H9 (cell line): ENCODE measurements around the gene TTF2. TPM values are rescaled to one million over a fixed set of nuclear protein-coding genes. Genes with fewer than 3 reads are reported as not detected.

Experiments
- DNase-seq: peaks from one replicate; pipeline ENCODE4 v3.0.0-alpha.2; 2017
- H2AFZ ChIP-seq: one replicate; pipeline ENCODE4 v1.6.1; 2013; ENCODE audit warnings: mild to moderate bottlenecking, low read length, control low read depth, moderate library complexity
- H2AK5ac ChIP-seq: 2 replicates; pipeline ENCODE4 v1.6.1; 2013; ENCODE audit warnings: low read length, control low read depth, mixed read lengths; ENCODE audit not compliant: insufficient read length
- H2BK120ac ChIP-seq: one replicate; pipeline ENCODE4 v1.6.1; 2013; ENCODE audit warnings: low read depth, mild to moderate bottlenecking, low read length, control low read depth, inconsistent platforms; ENCODE audit not compliant: poor library complexity, severe bottlenecking
- H2BK12ac ChIP-seq: 2 replicates; pipeline ENCODE4 v1.6.1; 2013; ENCODE audit warnings: low read length, control low read depth, mixed read lengths, low read depth; ENCODE audit not compliant: insufficient read length
- H2BK15ac ChIP-seq: 2 replicates; pipeline ENCODE4 v1.6.1; 2013; ENCODE audit warnings: low read depth, low read length, control low read depth
- H2BK20ac ChIP-seq: one replicate; pipeline ENCODE4 v1.6.1; 2013; ENCODE audit warnings: low read depth, mild to moderate bottlenecking, low read length, control low read depth, inconsistent platforms; ENCODE audit not compliant: poor library complexity, severe bottlenecking
- H2BK5ac ChIP-seq: 2 replicates; pipeline ENCODE4 v1.6.1; 2013; ENCODE audit warnings: low read length, control low read depth, mixed read lengths; ENCODE audit not compliant: insufficient read length
- H3K14ac ChIP-seq: 2 replicates; pipeline ENCODE4 v1.6.1; 2013; ENCODE audit warnings: low read length, control low read depth; ENCODE audit not compliant: insufficient read depth
- H3K18ac ChIP-seq: 2 replicates; pipeline ENCODE4 v1.6.1; 2013; ENCODE audit warnings: low read depth, mild to moderate bottlenecking, mixed read lengths, low read length, control low read depth; ENCODE audit not compliant: insufficient read length
- H3K23ac ChIP-seq: 2 replicates; pipeline ENCODE4 v1.6.1; 2013; ENCODE audit warnings: low read length, control low read depth, mixed read lengths, low read depth; ENCODE audit not compliant: insufficient read length
- H3K23me2 ChIP-seq: 2 replicates; pipeline ENCODE4 v1.6.1; 2013; ENCODE audit warnings: low read depth, mild to moderate bottlenecking, mixed read lengths, low read length, control low read depth; ENCODE audit not compliant: insufficient read length, poor library complexity, severe bottlenecking
- H3K27ac ChIP-seq: 2 replicates; pipeline ENCODE4 v1.5.1; 2013; ENCODE audit warnings: low read length, control low read depth, mixed read lengths, low read depth; ENCODE audit not compliant: insufficient read length
- H3K27me3 ChIP-seq: 2 replicates; pipeline ENCODE4 v1.6.1; 2013; ENCODE audit warnings: low read length, control low read depth, inconsistent platforms; ENCODE audit not compliant: insufficient read depth
- H3K4ac ChIP-seq: 2 replicates; pipeline ENCODE4 v1.6.1; 2013; ENCODE audit warnings: low read depth, mild to moderate bottlenecking, control low read depth, inconsistent platforms, low read length, moderate library complexity
- H3K4me1 ChIP-seq: 2 replicates; pipeline ENCODE4 v1.6.1; 2013; ENCODE audit warnings: low read length, control low read depth, inconsistent platforms; ENCODE audit not compliant: insufficient read depth
- H3K4me2 ChIP-seq: 2 replicates; pipeline ENCODE4 v1.6.1; 2013; ENCODE audit warnings: low read length, control low read depth, mixed read lengths; ENCODE audit not compliant: insufficient read length, insufficient read depth
- H3K56ac ChIP-seq: 2 replicates; pipeline ENCODE4 v1.6.1; 2013; ENCODE audit warnings: low read depth, mild to moderate bottlenecking, mixed read lengths, low read length, control low read depth; ENCODE audit not compliant: insufficient read length
- H3K79me1 ChIP-seq: 2 replicates; pipeline ENCODE4 v1.6.1; 2013; ENCODE audit warnings: low read depth, mild to moderate bottlenecking, moderate library complexity, low read length, control low read depth, inconsistent platforms; ENCODE audit not compliant: insufficient read depth, poor library complexity, severe bottlenecking
- H3K79me2 ChIP-seq: 2 replicates; pipeline ENCODE4 v1.6.1; 2013; ENCODE audit warnings: low read length, control low read depth, inconsistent platforms; ENCODE audit not compliant: insufficient read depth
- H3K9ac ChIP-seq: 2 replicates; pipeline ENCODE4 v1.6.1; 2013; ENCODE audit warnings: low read length, control low read depth, mixed read lengths; ENCODE audit not compliant: insufficient read length; ENCODE audit errors: extremely low read depth
- H3K9me3 ChIP-seq: one replicate; pipeline ENCODE4 v1.6.1; 2013; ENCODE audit warnings: low read depth, low read length, inconsistent platforms; ENCODE audit not compliant: control insufficient read depth
- H3T11ph ChIP-seq: one replicate; pipeline ENCODE4 v1.6.1; 2013; ENCODE audit warnings: mild to moderate bottlenecking, low read length, control low read depth, inconsistent platforms
- H4K20me1 ChIP-seq: one replicate; pipeline ENCODE4 v1.6.1; 2013; ENCODE audit not compliant: control insufficient read depth, insufficient read length, insufficient read depth
- H4K5ac ChIP-seq: 2 replicates; pipeline ENCODE4 v1.6.1; 2013; ENCODE audit warnings: low read depth, mild to moderate bottlenecking, mixed read lengths, low read length, control low read depth; ENCODE audit not compliant: insufficient read length
- H4K8ac ChIP-seq: replicated peaks from 2 replicates; pipeline ENCODE4 v1.6.1; 2013; ENCODE audit warnings: low read length, control low read depth, mixed read lengths, low read depth; ENCODE audit not compliant: insufficient read length
- H4K91ac ChIP-seq: 2 replicates; pipeline ENCODE4 v1.6.1; 2013; ENCODE audit warnings: low read depth, mild to moderate bottlenecking, moderate library complexity, mixed read lengths, low read length, control low read depth; ENCODE audit not compliant: insufficient read length
- H3K27ac Mint-ChIP-seq, 3 experiments: 2 replicates in 2 of 3; 3 replicates in 1 of 3; pipeline ENCODE4 v1.8.0; 2020 to 2021; ENCODE audit warnings: mixed read lengths in 3 of 3, mild to moderate bottlenecking in 1 of 3, moderate library complexity in 1 of 3
- H3K27me3 Mint-ChIP-seq: 2 replicates; pipeline ENCODE4 v1.8.0; 2021; ENCODE audit warnings: low read depth, mild to moderate bottlenecking, moderate library complexity, mixed read lengths
- H3K36me3 Mint-ChIP-seq, 3 experiments: 2 replicates in 2 of 3; 3 replicates in 1 of 3; pipeline ENCODE4 v1.8.0; 2020 to 2021; ENCODE audit warnings: low read depth in 3 of 3, mixed read lengths in 3 of 3; ENCODE audit not compliant: insufficient read depth in 1 of 3
- H3K4me1 Mint-ChIP-seq, 2 experiments: 2 replicates each; pipeline ENCODE4 v1.8.0; 2020; ENCODE audit warnings: mixed read lengths in 2 of 2
- H3K4me3 Mint-ChIP-seq, 2 experiments: 2 replicates in 1 of 2; 3 replicates in 1 of 2; pipeline ENCODE4 v1.8.0; 2020 to 2021; ENCODE audit warnings: mild to moderate bottlenecking in 2 of 2, mixed read lengths in 2 of 2, moderate library complexity in 1 of 2
- H3K9me3 Mint-ChIP-seq, 2 experiments: 2 replicates in 1 of 2; 3 replicates in 1 of 2; pipeline ENCODE4 v1.8.0; 2020; ENCODE audit warnings: mild to moderate bottlenecking in 2 of 2, mixed read lengths in 2 of 2, moderate library complexity in 1 of 2
- WGBS: extraction: QIAGEN DNeasy Blood & Tissue Kit; methylation state at CpG from one replicate; pipeline ENCODE4 v1.1.7; 2013; ENCODE audit warnings: missing lambda C conversion rate, low lambda C conversion rate, mixed read lengths; ENCODE audit not compliant: insufficient read length; ENCODE audit errors: extremely low coverage; 5-methylcytosine and 5-hydroxymethylcytosine counted together
- total RNA-seq: library from RNA; stranded (reverse); gene quantifications from 2 replicates; pipeline ENCODE4 v1.2.1, GENCODE V29; 2021
- TF ChIP-seq, protein P1 (sequence below): fragments of 200-600 bp; sonication (generic); conservative IDR thresholded peaks from 3 replicates; pipeline ENCODE4 v1.8.0; 2021; ENCODE audit warnings: antibody characterized with exemption, mild to moderate bottlenecking

Gene TTF2
- total RNA-seq, 1 experiment from 2014 or later: 86.4 TPM

DNA sequence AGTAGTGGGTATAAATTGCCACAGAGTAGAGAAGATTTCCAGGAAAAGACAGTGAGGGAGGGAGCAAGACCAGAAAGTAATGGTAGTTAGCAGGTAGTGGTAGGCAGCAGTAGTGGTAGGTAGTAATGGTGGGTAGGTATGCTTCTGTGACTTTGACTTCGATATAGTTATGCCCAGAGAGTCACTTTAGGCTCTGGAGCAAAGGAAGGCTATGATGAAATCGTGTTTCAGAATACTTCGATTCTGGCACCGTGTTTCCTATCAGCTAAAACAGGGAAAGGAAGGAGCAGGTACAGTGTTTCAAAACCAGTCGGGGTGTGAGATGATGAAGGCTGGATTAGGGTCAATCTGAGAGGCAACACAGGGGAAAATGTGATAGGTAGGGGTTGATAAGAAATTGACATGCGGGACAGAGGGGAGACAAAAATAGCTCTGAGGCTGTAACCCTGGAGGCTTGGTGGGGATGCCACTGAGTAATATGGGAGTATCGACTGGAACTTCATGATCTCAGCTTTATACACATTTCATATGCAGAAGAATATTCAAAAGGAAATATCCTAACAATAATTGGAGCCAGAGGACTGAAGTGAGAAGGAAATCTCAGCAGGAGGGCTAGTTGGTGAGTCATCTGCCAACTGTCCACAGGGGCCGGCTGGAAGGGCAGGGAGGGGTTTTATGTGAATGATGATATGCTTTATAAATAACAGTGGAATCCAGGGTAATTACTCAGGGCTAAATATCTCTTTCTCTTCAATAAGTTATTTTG, 86.6 kb downstream of the TTF2 start:
- no peak overlapping the region for H3K9ac ChIP-seq
- no peak overlapping the region for H2AFZ ChIP-seq
- H3K27me3 ChIP-seq: no peaks in the 10 kb centered on the region
- H3K79me1 ChIP-seq: no peaks in the 10 kb centered on the region
- H4K5ac ChIP-seq: no peak overlapping the region
- H4K20me1 ChIP-seq: no peaks in the 10 kb centered on the region
- H3K4me2 ChIP-seq: no peak overlapping the region
- no peak overlapping the region for H3T11ph ChIP-seq
- H3K56ac ChIP-seq: no peak overlapping the region
- no peak overlapping the region for H3K18ac ChIP-seq
- no peaks in the 10 kb centered on the region for H3K79me2 ChIP-seq
- peaks cover 5 to 12% (median 9%) of the 10 kb centered on the region in 3 experiments; a peak in 6 of 7 replicates for H3K36me3 Mint-ChIP-seq
- H3K4me3 Mint-ChIP-seq: no peak overlapping the region
- no peak overlapping the region for H2BK120ac ChIP-seq
- no peak overlapping the region for H3K4ac ChIP-seq
- H3K14ac ChIP-seq: no peak overlapping the region
- no peak overlapping the region for H2BK5ac ChIP-seq
- H3K23ac ChIP-seq: no peak overlapping the region
- H3K4me1 ChIP-seq: peaks cover 3% of the 10 kb centered on the region; the same call in 1 of the 2 replicates
- H3K27ac ChIP-seq: no peak overlapping the region
- no peak overlapping the region for H2BK15ac ChIP-seq
- peaks cover 6 to 7% of the 10 kb centered on the region in 2 experiments; a peak in 4 of 5 replicates for H3K9me3 Mint-ChIP-seq
- H3K23me2 ChIP-seq: no peaks in the 10 kb centered on the region
- peaks cover 21 to 24% of the 10 kb centered on the region in 2 experiments for H3K4me1 Mint-ChIP-seq
- H2AK5ac ChIP-seq: no peak overlapping the region
- no peak overlapping the region for H4K91ac ChIP-seq
- no peaks in the 10 kb centered on the region for H3K9me3 ChIP-seq
- no CpG with 5 or more reads among the region's 8 CpGs for WGBS
- no peak overlapping the region for H4K8ac ChIP-seq
- no peaks in the 10 kb centered on the region for H3K27me3 Mint-ChIP-seq
- no peak overlapping the region for H2BK12ac ChIP-seq
- TF ChIP-seq, protein P1, sequence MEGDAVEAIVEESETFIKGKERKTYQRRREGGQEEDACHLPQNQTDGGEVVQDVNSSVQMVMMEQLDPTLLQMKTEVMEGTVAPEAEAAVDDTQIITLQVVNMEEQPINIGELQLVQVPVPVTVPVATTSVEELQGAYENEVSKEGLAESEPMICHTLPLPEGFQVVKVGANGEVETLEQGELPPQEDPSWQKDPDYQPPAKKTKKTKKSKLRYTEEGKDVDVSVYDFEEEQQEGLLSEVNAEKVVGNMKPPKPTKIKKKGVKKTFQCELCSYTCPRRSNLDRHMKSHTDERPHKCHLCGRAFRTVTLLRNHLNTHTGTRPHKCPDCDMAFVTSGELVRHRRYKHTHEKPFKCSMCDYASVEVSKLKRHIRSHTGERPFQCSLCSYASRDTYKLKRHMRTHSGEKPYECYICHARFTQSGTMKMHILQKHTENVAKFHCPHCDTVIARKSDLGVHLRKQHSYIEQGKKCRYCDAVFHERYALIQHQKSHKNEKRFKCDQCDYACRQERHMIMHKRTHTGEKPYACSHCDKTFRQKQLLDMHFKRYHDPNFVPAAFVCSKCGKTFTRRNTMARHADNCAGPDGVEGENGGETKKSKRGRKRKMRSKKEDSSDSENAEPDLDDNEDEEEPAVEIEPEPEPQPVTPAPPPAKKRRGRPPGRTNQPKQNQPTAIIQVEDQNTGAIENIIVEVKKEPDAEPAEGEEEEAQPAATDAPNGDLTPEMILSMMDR: no peak
- DNase-seq: no peak
- H2BK20ac ChIP-seq: no peak overlapping the region
- H3K27ac Mint-ChIP-seq: no peak overlapping the region
